ENCODE results near the gene CDAN1. TPM values are rescaled to one million over a fixed set of nuclear protein-coding genes. Genes with fewer than 3 reads are reported as not detected.

The CDAN1 gene, protein sequence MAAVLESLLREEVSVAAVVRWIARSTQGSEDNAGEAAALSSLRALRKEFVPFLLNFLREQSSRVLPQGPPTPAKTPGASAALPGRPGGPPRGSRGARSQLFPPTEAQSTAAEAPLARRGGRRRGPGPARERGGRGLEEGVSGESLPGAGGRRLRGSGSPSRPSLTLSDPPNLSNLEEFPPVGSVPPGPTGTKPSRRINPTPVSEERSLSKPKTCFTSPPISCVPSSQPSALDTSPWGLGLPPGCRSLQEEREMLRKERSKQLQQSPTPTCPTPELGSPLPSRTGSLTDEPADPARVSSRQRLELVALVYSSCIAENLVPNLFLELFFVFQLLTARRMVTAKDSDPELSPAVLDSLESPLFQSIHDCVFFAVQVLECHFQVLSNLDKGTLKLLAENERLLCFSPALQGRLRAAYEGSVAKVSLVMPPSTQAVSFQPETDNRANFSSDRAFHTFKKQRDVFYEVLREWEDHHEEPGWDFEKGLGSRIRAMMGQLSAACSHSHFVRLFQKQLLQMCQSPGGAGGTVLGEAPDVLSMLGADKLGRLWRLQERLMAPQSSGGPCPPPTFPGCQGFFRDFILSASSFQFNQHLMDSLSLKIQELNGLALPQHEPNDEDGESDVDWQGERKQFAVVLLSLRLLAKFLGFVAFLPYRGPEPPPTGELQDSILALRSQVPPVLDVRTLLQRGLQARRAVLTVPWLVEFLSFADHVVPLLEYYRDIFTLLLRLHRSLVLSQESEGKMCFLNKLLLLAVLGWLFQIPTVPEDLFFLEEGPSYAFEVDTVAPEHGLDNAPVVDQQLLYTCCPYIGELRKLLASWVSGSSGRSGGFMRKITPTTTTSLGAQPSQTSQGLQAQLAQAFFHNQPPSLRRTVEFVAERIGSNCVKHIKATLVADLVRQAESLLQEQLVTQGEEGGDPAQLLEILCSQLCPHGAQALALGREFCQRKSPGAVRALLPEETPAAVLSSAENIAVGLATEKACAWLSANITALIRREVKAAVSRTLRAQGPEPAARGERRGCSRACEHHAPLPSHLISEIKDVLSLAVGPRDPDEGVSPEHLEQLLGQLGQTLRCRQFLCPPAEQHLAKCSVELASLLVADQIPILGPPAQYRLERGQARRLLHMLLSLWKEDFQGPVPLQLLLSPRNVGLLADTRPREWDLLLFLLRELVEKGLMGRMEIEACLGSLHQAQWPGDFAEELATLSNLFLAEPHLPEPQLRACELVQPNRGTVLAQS
- total RNA-seq (8.9 and 9.5 TPM in 2 replicates), polyA plus RNA-seq (3.0 and 4.1 TPM in 2 replicates), polyA minus RNA-seq (ENCODE audit: low replicate concordance) (2.6 and 6.3 TPM in 2 replicates)
- polyA plus RNA-seq (2012), result 3.8 and 6.4 TPM in 2 replicates

DNA sequence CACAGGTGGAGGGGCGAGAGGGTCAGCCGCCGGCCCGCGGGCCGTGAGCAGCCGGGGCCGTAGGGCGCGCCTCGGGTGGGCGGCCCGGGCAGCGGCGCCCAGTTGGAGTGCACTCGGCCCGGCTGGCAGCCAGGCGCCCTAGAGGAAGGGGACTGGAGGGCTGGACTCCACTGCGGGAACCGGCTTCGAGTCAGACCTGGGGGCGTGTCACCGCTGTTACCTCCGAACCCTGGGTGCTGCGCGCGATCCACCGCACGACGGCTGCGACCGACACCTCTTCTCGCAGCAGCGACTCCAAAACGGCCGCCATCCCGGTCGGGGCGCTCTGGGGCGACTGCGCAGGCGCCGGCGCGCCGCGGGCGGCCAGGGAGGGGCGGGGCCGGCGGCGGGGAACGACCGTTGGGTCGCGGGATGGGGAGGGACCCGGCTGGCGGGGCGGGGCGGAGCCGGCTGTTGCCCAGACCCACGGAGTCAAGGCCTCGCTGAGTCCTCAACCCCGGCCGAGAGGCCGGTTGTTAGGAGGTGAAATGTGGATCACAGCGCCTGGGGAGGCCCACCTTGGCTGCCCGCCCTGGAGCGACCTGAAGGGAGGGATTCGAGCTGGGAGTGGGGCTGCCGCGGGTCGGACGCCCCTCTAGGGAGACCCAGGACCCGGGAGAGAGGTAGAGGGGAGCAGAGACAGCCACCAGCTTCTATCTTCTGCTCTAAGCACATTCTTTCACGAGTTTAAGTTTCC is at the start of gene CDAN1:
TSS of gene CDAN1 (minus strand) at position 336 of the 736 bp plus-strand sequence. CDS start at position 310, 26 bp downstream.
- H3K4me1 ChIP-seq (ENCODE audit: control insufficient read depth, extremely low read depth, insufficient read depth, low read length), result peaks cover 3% of the 10 kb centered on the region
- H3K27ac ChIP-seq (ENCODE audit: insufficient read depth, low read length), result peak within 1 kb of the TSS; percentile 70
- H3K36me3 ChIP-seq (ENCODE audit: control insufficient read depth, insufficient read depth, low read length), result peaks cover 15% of the 10 kb centered on the region
- no peaks in the 10 kb centered on the region for H4K20me1 ChIP-seq (ENCODE audit: control insufficient read depth, extremely low read depth, insufficient read depth, low read length)
- peak; percentile 75 to 77 for DNase-seq (ENCODE audit: low read depth in 2 of 2)
- H3K9me3 ChIP-seq (ENCODE audit: control insufficient read depth, insufficient read depth, low read depth, low read length), result no peaks in the 10 kb centered on the region
- TF ChIP-seq, protein P1, sequence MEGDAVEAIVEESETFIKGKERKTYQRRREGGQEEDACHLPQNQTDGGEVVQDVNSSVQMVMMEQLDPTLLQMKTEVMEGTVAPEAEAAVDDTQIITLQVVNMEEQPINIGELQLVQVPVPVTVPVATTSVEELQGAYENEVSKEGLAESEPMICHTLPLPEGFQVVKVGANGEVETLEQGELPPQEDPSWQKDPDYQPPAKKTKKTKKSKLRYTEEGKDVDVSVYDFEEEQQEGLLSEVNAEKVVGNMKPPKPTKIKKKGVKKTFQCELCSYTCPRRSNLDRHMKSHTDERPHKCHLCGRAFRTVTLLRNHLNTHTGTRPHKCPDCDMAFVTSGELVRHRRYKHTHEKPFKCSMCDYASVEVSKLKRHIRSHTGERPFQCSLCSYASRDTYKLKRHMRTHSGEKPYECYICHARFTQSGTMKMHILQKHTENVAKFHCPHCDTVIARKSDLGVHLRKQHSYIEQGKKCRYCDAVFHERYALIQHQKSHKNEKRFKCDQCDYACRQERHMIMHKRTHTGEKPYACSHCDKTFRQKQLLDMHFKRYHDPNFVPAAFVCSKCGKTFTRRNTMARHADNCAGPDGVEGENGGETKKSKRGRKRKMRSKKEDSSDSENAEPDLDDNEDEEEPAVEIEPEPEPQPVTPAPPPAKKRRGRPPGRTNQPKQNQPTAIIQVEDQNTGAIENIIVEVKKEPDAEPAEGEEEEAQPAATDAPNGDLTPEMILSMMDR (conservative IDR thresholded peaks at IDR 0.05 in 1 of 2, IDR thresholded peaks at IDR 0.05 in 1 of 2; ENCODE audit: low read depth in 1 of 2, low read length in 2 of 2), result no peak
- no peak for TF ChIP-seq EZH2 (IDR thresholded peaks at IDR 0.05; ENCODE audit: low read length, missing control alignments)
- no peaks in the 10 kb centered on the region for H3K27me3 ChIP-seq (ENCODE audit: control insufficient read depth, insufficient read depth, low read length)
- peak within 1 kb of the TSS; percentile 69 to 82 (median 72) for H3K4me3 ChIP-seq (replicated peaks in 1 of 4; ENCODE audit: control extremely low read depth in 1 of 4, insufficient read depth in 1 of 4, low read depth in 3 of 4, low read length in 4 of 4)
- H3K9ac ChIP-seq (ENCODE audit: insufficient read depth, low read length), result peak within 1 kb of the TSS; percentile 71
- peaks cover 6% of the 10 kb centered on the region for H3K79me2 ChIP-seq (ENCODE audit: control insufficient read depth, insufficient read depth, low read length)
- peak within 1 kb of the TSS; percentile 94 for H3K4me2 ChIP-seq (ENCODE audit: extremely low read depth, insufficient read depth, low read length)
- H2AFZ ChIP-seq (ENCODE audit: low read length), result peak within 1 kb of the TSS; percentile 95

DNA sequence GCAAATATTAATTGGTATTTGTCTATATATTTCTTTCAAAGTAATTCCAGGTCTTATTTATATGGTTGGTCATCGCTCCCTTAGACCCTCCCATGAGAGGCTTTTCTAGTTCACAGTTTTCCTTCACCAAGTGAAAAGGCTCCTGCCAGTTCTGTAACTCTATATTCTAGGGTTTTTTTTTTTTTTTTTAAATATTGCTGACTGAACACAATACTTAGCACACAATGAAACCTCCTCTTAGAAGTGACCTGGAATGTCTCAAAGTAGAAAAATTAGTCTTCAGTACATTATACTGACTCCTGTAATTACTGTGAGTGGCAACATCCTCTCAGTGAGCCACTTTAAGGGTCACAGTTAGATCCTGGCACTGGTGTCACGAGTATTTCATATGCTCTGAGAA is 48.6 kb upstream of the CDAN1 start:
- H3K9ac ChIP-seq (ENCODE audit: insufficient read depth, low read length), result no peak overlapping the region
- TF ChIP-seq, protein P1 (conservative IDR thresholded peaks at IDR 0.05 in 1 of 2, IDR thresholded peaks at IDR 0.05 in 1 of 2; ENCODE audit: low read depth in 1 of 2, low read length in 2 of 2), result no peak
- TF ChIP-seq EZH2 (IDR thresholded peaks at IDR 0.05; ENCODE audit: low read length, missing control alignments), result no peak
- H3K9me3 ChIP-seq (ENCODE audit: control insufficient read depth, insufficient read depth, low read depth, low read length), result no peaks in the 10 kb centered on the region
- H3K4me1 ChIP-seq (ENCODE audit: control insufficient read depth, extremely low read depth, insufficient read depth, low read length), result no peaks in the 10 kb centered on the region
- H4K20me1 ChIP-seq (ENCODE audit: control insufficient read depth, extremely low read depth, insufficient read depth, low read length), result no peaks in the 10 kb centered on the region
- H3K4me3 ChIP-seq (replicated peaks in 1 of 4; ENCODE audit: control extremely low read depth in 1 of 4, insufficient read depth in 1 of 4, low read depth in 3 of 4, low read length in 4 of 4), result no peak overlapping the region
- H2AFZ ChIP-seq (ENCODE audit: low read length), result no peak overlapping the region
- no peak overlapping the region for H3K27ac ChIP-seq (ENCODE audit: insufficient read depth, low read length)
- H3K27me3 ChIP-seq (ENCODE audit: control insufficient read depth, insufficient read depth, low read length), result no peaks in the 10 kb centered on the region
- H3K36me3 ChIP-seq (ENCODE audit: control insufficient read depth, insufficient read depth, low read length), result no peaks in the 10 kb centered on the region
- no peak for DNase-seq (ENCODE audit: low read depth in 2 of 2)
- H3K79me2 ChIP-seq (ENCODE audit: control insufficient read depth, insufficient read depth, low read length), result no peaks in the 10 kb centered on the region
- no peak overlapping the region for H3K4me2 ChIP-seq (ENCODE audit: extremely low read depth, insufficient read depth, low read length)
